Colonic mucosa (tissue), 4 donors: ENCODE results near the gene CAMKK2. TPM values are rescaled to one million over a fixed set of nuclear protein-coding genes. Genes with fewer than 3 reads are reported as not detected.
"Not testable (repeated sequence)": the region's sequence is repeated elsewhere in the genome, so short reads cannot be mapped to it uniquely, and the experiment has no call there.

Experiments used
- DNase-seq: peaks from one replicate; pipeline ENCODE4 v3.0.0-alpha.2; 2020
- H3K27ac ChIP-seq: fragments of 200-600 bp; one replicate; pipeline ENCODE4 v1.8.0; 2021
- H3K27me3 ChIP-seq: fragments of 200-600 bp; one replicate; pipeline ENCODE4 v1.8.0; 2021
- H3K36me3 ChIP-seq: fragments of 200-600 bp; one replicate; pipeline ENCODE4 v1.8.0; 2021
- H3K4me1 ChIP-seq: fragments of 200-600 bp; one replicate; pipeline ENCODE4 v1.8.0; 2021; ENCODE audit warnings: mild to moderate bottlenecking
- H3K4me3 ChIP-seq: fragments of 200-600 bp; one replicate; pipeline ENCODE4 v1.8.0; 2021
- H3K9ac ChIP-seq, 2 donors: one replicate each; pipeline ENCODE4 v1.7.0; 2013; ENCODE audit warnings: control low read depth in 2 of 2, low read depth in 2 of 2, low read length in 2 of 2
- H3K9me3 ChIP-seq: fragments of 200-600 bp; one replicate; pipeline ENCODE4 v1.8.0; 2021
- intact Hi-C: fragments of 100-400 bp; cut with DNase I; formaldehyde crosslinking; loops from one replicate; pipeline ENCODE4 v1.14.1; 2022
- total RNA-seq, 2 donors: library from RNA; stranded (reverse); fragmentation: NEBNext Ultra II Directional in 1 of 2; extraction: Animal tissue kit (Norgen Biotek cat#: 25700) in 1 of 2; gene quantifications; one replicate each; pipeline ENCODE4 v1.2.1, GENCODE V29; 2021
- TF ChIP-seq, protein P1 (sequence below): fragments of 200-600 bp; IDR thresholded peaks from one replicate; pipeline ENCODE4 v1.8.0; 2022; ENCODE audit warnings: antibody characterized with exemption, mild to moderate bottlenecking
- donor health status: healthy.
- donor health status: DM: no; HTN: no; CAD: no.
- donor health status: DM: no; HTN: no; CAD: no.

Gene CAMKK2
- total RNA-seq, 2 donors from 2014 or later: 34.3 to 44.0 TPM

DNA sequence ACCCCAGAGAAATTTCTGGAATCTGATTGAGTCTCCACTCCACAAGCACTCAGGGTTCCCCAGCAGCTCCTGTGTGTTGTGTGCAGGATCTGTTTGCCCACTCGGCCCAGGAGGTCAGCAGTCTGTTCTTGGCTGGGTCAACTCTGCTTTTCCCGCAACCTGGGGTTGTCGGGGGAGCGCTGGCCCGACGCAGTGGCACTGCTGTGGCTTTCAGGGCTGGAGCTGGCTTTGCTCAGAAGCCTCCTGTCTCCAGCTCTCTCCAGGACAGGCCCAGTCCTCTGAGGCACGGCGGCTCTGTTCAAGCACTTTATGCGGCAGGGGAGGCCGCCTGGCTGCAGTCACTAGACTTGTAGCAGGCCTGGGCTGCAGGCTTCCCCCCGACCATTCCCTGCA lies 62.9 kb downstream of the CAMKK2 start:
- TF ChIP-seq, protein P1, sequence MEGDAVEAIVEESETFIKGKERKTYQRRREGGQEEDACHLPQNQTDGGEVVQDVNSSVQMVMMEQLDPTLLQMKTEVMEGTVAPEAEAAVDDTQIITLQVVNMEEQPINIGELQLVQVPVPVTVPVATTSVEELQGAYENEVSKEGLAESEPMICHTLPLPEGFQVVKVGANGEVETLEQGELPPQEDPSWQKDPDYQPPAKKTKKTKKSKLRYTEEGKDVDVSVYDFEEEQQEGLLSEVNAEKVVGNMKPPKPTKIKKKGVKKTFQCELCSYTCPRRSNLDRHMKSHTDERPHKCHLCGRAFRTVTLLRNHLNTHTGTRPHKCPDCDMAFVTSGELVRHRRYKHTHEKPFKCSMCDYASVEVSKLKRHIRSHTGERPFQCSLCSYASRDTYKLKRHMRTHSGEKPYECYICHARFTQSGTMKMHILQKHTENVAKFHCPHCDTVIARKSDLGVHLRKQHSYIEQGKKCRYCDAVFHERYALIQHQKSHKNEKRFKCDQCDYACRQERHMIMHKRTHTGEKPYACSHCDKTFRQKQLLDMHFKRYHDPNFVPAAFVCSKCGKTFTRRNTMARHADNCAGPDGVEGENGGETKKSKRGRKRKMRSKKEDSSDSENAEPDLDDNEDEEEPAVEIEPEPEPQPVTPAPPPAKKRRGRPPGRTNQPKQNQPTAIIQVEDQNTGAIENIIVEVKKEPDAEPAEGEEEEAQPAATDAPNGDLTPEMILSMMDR: no peak
- no peaks in the 10 kb centered on the region for H3K4me1 ChIP-seq
- no peaks in the 10 kb centered on the region for H3K27me3 ChIP-seq
- peaks cover 12% of the 10 kb centered on the region for H3K36me3 ChIP-seq
- intact Hi-C loops: no loop called here
- H3K9ac ChIP-seq: no peak overlapping the region
- no peak overlapping the region for H3K27ac ChIP-seq
- no peak overlapping the region for H3K4me3 ChIP-seq
- DNase-seq: no peak
- H3K9me3 ChIP-seq: no peaks in the 10 kb centered on the region

- no peak for DNase-seq
Measured at GRCh38 chr12:121232977-121233627, 63.4 kb downstream of the CAMKK2 start.

GRCh38 chr12:121232163-121232562 lies 64.3 kb downstream of the CAMKK2 start:
- H3K9me3 ChIP-seq: no peaks in the 10 kb centered on the region
- intact Hi-C loops: no loop called here
- DNase-seq: no peak
- no peak overlapping the region for H3K27ac ChIP-seq
- no peaks in the 10 kb centered on the region for H3K4me1 ChIP-seq
- no peak overlapping the region for H3K4me3 ChIP-seq
- H3K9ac ChIP-seq: no peak overlapping the region
- peaks cover 12% of the 10 kb centered on the region for H3K36me3 ChIP-seq
- H3K27me3 ChIP-seq: no peaks in the 10 kb centered on the region
- TF ChIP-seq, protein P1: no peak

More at GRCh38 chr12:121232977-121233627, 63.4 kb downstream of the CAMKK2 start:
- Histone ChIP-seq H3K36me3 (peaks cover 12% of the 10 kb centered on the region), H3K4me3 (no peak overlapping the region), H3K4me1 (no peaks in the 10 kb centered on the region), H3K27ac (no peak overlapping the region), H3K27me3 (no peaks in the 10 kb centered on the region), H3K9me3 (no peaks in the 10 kb centered on the region), H3K9ac (no peak overlapping the region)
- TF ChIP-seq, protein P1: no peak
- intact Hi-C loops: no loop called here

GRCh38 chr12:121230538-121230907 lies 66.0 kb downstream of the CAMKK2 start:
- Histone ChIP-seq H3K9ac (no peak overlapping the region), H3K9me3 (no peaks in the 10 kb centered on the region), H3K27ac (no peak overlapping the region), H3K4me1 (no peaks in the 10 kb centered on the region), H3K27me3 (no peaks in the 10 kb centered on the region), H3K4me3 (no peak overlapping the region), H3K36me3 (peaks cover 12% of the 10 kb centered on the region)
- intact Hi-C loops: no loop called here
- no peak for DNase-seq
- TF ChIP-seq, protein P1: no peak

GRCh38 chr12:121229826-121230537 lies 66.5 kb downstream of the CAMKK2 start:
- H3K27ac ChIP-seq, H3K27me3 ChIP-seq, H3K9ac ChIP-seq, intact Hi-C loops, H3K9me3 ChIP-seq, H3K4me3 ChIP-seq, H3K4me1 ChIP-seq: not testable (repeated sequence)
- TF ChIP-seq, protein P1: peak; percentile 92
- peak; percentile 82 for DNase-seq
- H3K36me3 ChIP-seq: peaks cover 12% of the 10 kb centered on the region
